Stimulated activated CD4-positive, alpha-beta T cell treated with anti-CD3 and anti-CD28 coated beads, TNF-alpha, amount 100 ng/mL, for 48 hours (primary cell): ENCODE results near the gene BTF3L4.

ENCODE experiments used
- DNase-seq, 3 donors: peaks; one replicate each; pipeline ENCODE4 v3.0.0-alpha.2; 2020; ENCODE audit warnings: low read depth in 3 of 3

BTF3L4 gene

GRCh38 chr1:52123622-52124021 lies 67.5 kb downstream of the BTF3L4 start:
- no peak for DNase-seq

GRCh38 chr1:52125736-52126359 lies 69.8 kb downstream of the BTF3L4 start:
- no peak for DNase-seq

GRCh38 chr1:52127181-52128180 lies 71.4 kb downstream of the BTF3L4 start:
- peak in 1 of 3 donors; percentile 14 for DNase-seq

GRCh38 chr1:52139817-52140540 lies 83.9 kb downstream of the BTF3L4 start:
- peak in 2 of 3 donors; percentile 7 to 20 for DNase-seq
